Astrocyte (in vitro differentiated cells and primary cell): ENCODE results near the gene ACTN4. TPM values are rescaled to one million over a fixed set of nuclear protein-coding genes. Genes with fewer than 3 reads are reported as not detected.

Experiments
- DNase-seq: peaks from one replicate; pipeline ENCODE4 v3.0.0-alpha.2; 2010; ENCODE audit warnings: low read depth
- FAIRE-seq: peaks from 2 replicates; lab custom pipeline; 2011; peaks lifted over from hg19 to GRCh38; lab: Jason Lieb, UNC
- H2AFZ ChIP-seq: 2 replicates; pipeline ENCODE4 v1.6.0; 2012; ENCODE audit warnings: low read depth, low read length, inconsistent platforms
- H3K27ac ChIP-seq: 2 replicates; pipeline ENCODE4 v1.5.1; 2011; ENCODE audit warnings: low read depth, low read length, inconsistent platforms
- H3K27me3 ChIP-seq: 2 replicates; pipeline ENCODE4 v1.6.0; 2011; ENCODE audit warnings: low read length, inconsistent platforms; ENCODE audit not compliant: insufficient read depth
- H3K36me3 ChIP-seq: 2 replicates; pipeline ENCODE4 v1.5.1; 2011; ENCODE audit warnings: low read length, inconsistent platforms; ENCODE audit not compliant: insufficient read depth
- H3K4me1 ChIP-seq: 2 replicates; pipeline ENCODE4 v1.5.1; 2011; ENCODE audit warnings: low read length, inconsistent platforms; ENCODE audit not compliant: insufficient read depth
- H3K4me2 ChIP-seq: 2 replicates; pipeline ENCODE4 v1.6.0; 2012; ENCODE audit warnings: low read length, inconsistent platforms
- H3K4me3 ChIP-seq: 2 replicates; pipeline ENCODE4 v1.5.1; 2011; ENCODE audit warnings: low read depth, mild to moderate bottlenecking, low read length, inconsistent platforms; ENCODE audit not compliant: insufficient read depth
- H3K79me2 ChIP-seq: 2 replicates; pipeline ENCODE4 v1.6.0; 2012; ENCODE audit warnings: mild to moderate bottlenecking, low read length, inconsistent platforms; ENCODE audit not compliant: insufficient read depth
- H3K9ac ChIP-seq: 2 replicates; pipeline ENCODE4 v1.6.0; 2012; ENCODE audit warnings: mild to moderate bottlenecking, low read length, inconsistent platforms
- H3K9me3 ChIP-seq: 2 replicates; pipeline ENCODE4 v1.5.1; 2012; ENCODE audit warnings: low read depth, mild to moderate bottlenecking, low read length, inconsistent platforms; ENCODE audit not compliant: insufficient read depth
- H4K20me1 ChIP-seq: 2 replicates; pipeline ENCODE4 v1.6.0; 2012; ENCODE audit warnings: low read length, inconsistent platforms; ENCODE audit not compliant: insufficient read depth
- H3K27ac Mint-ChIP-seq: one replicate; pipeline ENCODE4 v1.8.0; 2021; ENCODE audit warnings: mild to moderate bottlenecking, mixed read lengths; ENCODE audit not compliant: unreplicated experiment
- H3K27me3 Mint-ChIP-seq: one replicate; pipeline ENCODE4 v1.8.0; 2021; ENCODE audit warnings: low read depth, mixed read lengths; ENCODE audit not compliant: unreplicated experiment
- H3K36me3 Mint-ChIP-seq: one replicate; pipeline ENCODE4 v1.8.0; 2021; ENCODE audit warnings: low read depth, mixed read lengths; ENCODE audit not compliant: unreplicated experiment
- H3K4me1 Mint-ChIP-seq: one replicate; pipeline ENCODE4 v1.8.0; 2021; ENCODE audit warnings: low read depth, mixed read lengths; ENCODE audit not compliant: unreplicated experiment
- H3K4me3 Mint-ChIP-seq: one replicate; pipeline ENCODE4 v1.8.0; 2021; ENCODE audit warnings: mild to moderate bottlenecking, moderate library complexity, mixed read lengths; ENCODE audit not compliant: unreplicated experiment
- H3K9me3 Mint-ChIP-seq: one replicate; pipeline ENCODE4 v1.8.0; 2021; ENCODE audit warnings: mild to moderate bottlenecking, mixed read lengths; ENCODE audit not compliant: unreplicated experiment
- CTCF ChIP-seq: IDR thresholded peaks from 2 replicates; pipeline ENCODE4 v1.5.1; 2011; ENCODE audit warnings: low read depth, mild to moderate bottlenecking, inconsistent platforms, low read length, moderate library complexity; ENCODE audit not compliant: insufficient read depth
- EZH2 ChIP-seq: IDR thresholded peaks from 2 replicates; pipeline ENCODE4 v1.6.1; 2012; ENCODE audit warnings: mild to moderate bottlenecking, low read length, inconsistent platforms; ENCODE audit not compliant: insufficient read depth
- total RNA-seq: library from RNA; stranded (reverse); gene quantifications from 2 replicates; pipeline ENCODE4 v1.2.1, GENCODE V29; 2021

Gene ACTN4
- total RNA-seq, 1 donor from 2014 or later, result 879 TPM

- peaks cover 70% of the 10 kb centered on the region for H4K20me1 ChIP-seq
- H3K27me3 ChIP-seq, result no peaks in the 10 kb centered on the region
- FAIRE-seq, result no peak
- no peak overlapping the region for H3K4me2 ChIP-seq
- H3K79me2 ChIP-seq, result peaks cover 96% of the 10 kb centered on the region
- no peak overlapping the region for H2AFZ ChIP-seq
- peaks cover 66% of the 10 kb centered on the region for H3K4me1 ChIP-seq
- peaks cover 44% of the 10 kb centered on the region for H3K36me3 Mint-ChIP-seq
- no peak for DNase-seq
- H3K9me3 Mint-ChIP-seq, result no peaks in the 10 kb centered on the region
- no peak overlapping the region for H3K9ac ChIP-seq
- H3K9me3 ChIP-seq, result no peaks in the 10 kb centered on the region
- peak overlapping the region; percentile 80 for H3K27ac Mint-ChIP-seq
- peak overlapping the region; percentile 20 for H3K4me3 Mint-ChIP-seq
- H3K27me3 Mint-ChIP-seq, result no peaks in the 10 kb centered on the region
- TF ChIP-seq CTCF (no peak), EZH2 (no peak)
- peaks cover 16% of the 10 kb centered on the region for H3K36me3 ChIP-seq
- H3K27ac ChIP-seq, result no peak overlapping the region
- no peak overlapping the region for H3K4me3 ChIP-seq
- H3K4me1 Mint-ChIP-seq, result peaks cover 89% of the 10 kb centered on the region
These were observed 31.5 kb downstream of the ACTN4 start for GRCh38 chr19:38678891-38679494.

- H3K36me3 ChIP-seq, result peaks cover 16% of the 10 kb centered on the region
- peak overlapping the region; percentile 74 for H3K4me3 Mint-ChIP-seq
These were observed 32.4 kb downstream of the ACTN4 start for GRCh38 chr19:38679839-38680238.

More at GRCh38 chr19:38679839-38680238, 32.4 kb downstream of the ACTN4 start:
- no peak overlapping the region for H3K9ac ChIP-seq
- no peak for FAIRE-seq
- no peak overlapping the region for H2AFZ ChIP-seq
- no peak overlapping the region for H3K4me2 ChIP-seq
- H3K4me3 ChIP-seq, result no peak overlapping the region
- Mint-ChIP-seq H3K4me1 (peaks cover 89% of the 10 kb centered on the region), H3K27ac (peak overlapping the region; percentile 24), H3K36me3 (peaks cover 40% of the 10 kb centered on the region), H3K9me3 (no peaks in the 10 kb centered on the region), H3K27me3 (no peaks in the 10 kb centered on the region)
- no peaks in the 10 kb centered on the region for H3K9me3 ChIP-seq
- no peaks in the 10 kb centered on the region for H3K27me3 ChIP-seq
- no peak overlapping the region for H3K27ac ChIP-seq
- peaks cover 66% of the 10 kb centered on the region for H3K4me1 ChIP-seq
- H3K79me2 ChIP-seq, result peaks cover 92% of the 10 kb centered on the region
- DNase-seq, result peak; percentile 58
- TF ChIP-seq CTCF, result no peak
- TF ChIP-seq EZH2, result no peak
- H4K20me1 ChIP-seq, result peaks cover 62% of the 10 kb centered on the region
